ENCODE results near the gene SNX8. TPM values are rescaled to one million over a fixed set of nuclear protein-coding genes. Genes with fewer than 3 reads are reported as not detected.

Gene SNX8
- total and polyA plus RNA-seq, 7 experiments from 2014 or later: 4.7 to 31.5 (median 9.4) TPM

GRCh38 chr7:2251841-2252771 is 62.1 kb downstream of the SNX8 start:
- Histone ChIP-seq H3K36me3 (ENCODE audit: control insufficient read depth in 2 of 3, insufficient read depth in 3 of 3, low read length in 3 of 3) (peaks cover 0 to 13% (median 0%) of the 10 kb centered on the region in 3 experiments), H3K27me3 (ENCODE audit: control insufficient read depth in 2 of 2, insufficient read depth in 2 of 2, low read length in 2 of 2) (no peaks in the 10 kb centered on the region), H3K27ac (ENCODE audit: low read depth, low read length) (no peak overlapping the region), H3K9me3 (ENCODE audit: control insufficient read depth in 2 of 3, low read length in 3 of 3) (no peaks in the 10 kb centered on the region), H3K4me1 (ENCODE audit: control insufficient read depth in 2 of 2, insufficient read depth in 2 of 2, low read length in 2 of 2) (peaks cover 2 to 15% of the 10 kb centered on the region in 2 donors), H3K4me3 (ENCODE audit: low read length) (no peak overlapping the region)
- H3K4me1 Mint-ChIP-seq: peaks cover 7 to 27% (median 17%) of the 10 kb centered on the region in 7 donors
- H3K9me3 Mint-ChIP-seq: no peaks in the 10 kb centered on the region
- intact Hi-C loops (cut with micrococcal nuclease): no loop called here
- POLR2A ChIA-PET: no interaction called here
- no peak for DNase-seq
- H3K27ac Mint-ChIP-seq: peak overlapping the region in 3 of 9 donors; percentile 48 to 62 (median 51)
- H3K27me3 Mint-ChIP-seq: no peaks in the 10 kb centered on the region
- CTCF ChIA-PET: no interaction called here
- no peak overlapping the region for H3K4me3 Mint-ChIP-seq
- peak; percentile 53 for ATAC-seq
- peaks cover 0 to 9% (median 5%) of the 10 kb centered on the region in 5 donors for H3K36me3 Mint-ChIP-seq

- no peak overlapping the region for H3K27ac Mint-ChIP-seq
- POLR2A ChIA-PET: no interaction called here
Observed at GRCh38 chr7:2251381-2251780, 62.9 kb downstream of the SNX8 start.

GRCh38 chr7:2249744-2250323 is 64.4 kb downstream of the SNX8 start:
- POLR2A ChIA-PET: no interaction called here
- no peaks in the 10 kb centered on the region for H3K9me3 ChIP-seq (ENCODE audit: control insufficient read depth in 2 of 3, low read length in 3 of 3)
- H3K4me1 ChIP-seq (ENCODE audit: control insufficient read depth in 2 of 2, insufficient read depth in 2 of 2, low read length in 2 of 2): peaks cover 2 to 15% of the 10 kb centered on the region in 2 donors
- Mint-ChIP-seq H3K9me3 (peaks cover 0 to 2% (median 0%) of the 10 kb centered on the region in 11 donors), H3K4me1 (peaks cover 7 to 29% (median 21%) of the 10 kb centered on the region in 7 donors), H3K36me3 (peaks cover 0 to 10% (median 0%) of the 10 kb centered on the region in 5 donors), H3K4me3 (peak overlapping the region in 1 of 10 donors; percentile 38), H3K27ac (peak overlapping the region in 1 of 9 donors; percentile 67), H3K27me3 (no peaks in the 10 kb centered on the region)
- no peaks in the 10 kb centered on the region for H3K27me3 ChIP-seq (ENCODE audit: control insufficient read depth in 2 of 2, insufficient read depth in 2 of 2, low read length in 2 of 2)
- ATAC-seq: no peak
- H3K27ac ChIP-seq (ENCODE audit: low read depth, low read length): no peak overlapping the region
- intact Hi-C loops (cut with micrococcal nuclease): loop anchor here in 1 of 2 donors (10.0 kb wide), 1 partner anchor 305 kb away; no protein-coding TSS in a partner anchor
- CTCF ChIA-PET: no interaction called here
- peaks cover 0 to 10% (median 0%) of the 10 kb centered on the region in 3 experiments for H3K36me3 ChIP-seq (ENCODE audit: control insufficient read depth in 2 of 3, insufficient read depth in 3 of 3, low read length in 3 of 3)
- no peak overlapping the region for H3K4me3 ChIP-seq (ENCODE audit: low read length)
- DNase-seq: no peak

More at GRCh38 chr7:2251381-2251780, 62.9 kb downstream of the SNX8 start:
- Mint-ChIP-seq H3K4me3 (no peak overlapping the region), H3K27me3 (no peaks in the 10 kb centered on the region), H3K9me3 (no peaks in the 10 kb centered on the region), H3K4me1 (peaks cover 7 to 27% (median 17%) of the 10 kb centered on the region in 7 donors), H3K36me3 (peaks cover 0 to 6% (median 5%) of the 10 kb centered on the region in 5 donors)
- Histone ChIP-seq H3K36me3 (ENCODE audit: control insufficient read depth in 2 of 3, insufficient read depth in 3 of 3, low read length in 3 of 3) (peaks cover 0 to 12% (median 0%) of the 10 kb centered on the region in 3 experiments), H3K27ac (ENCODE audit: low read depth, low read length) (no peak overlapping the region), H3K4me3 (ENCODE audit: low read length) (no peak overlapping the region), H3K27me3 (ENCODE audit: control insufficient read depth in 2 of 2, insufficient read depth in 2 of 2, low read length in 2 of 2) (no peaks in the 10 kb centered on the region), H3K4me1 (ENCODE audit: control insufficient read depth in 2 of 2, insufficient read depth in 2 of 2, low read length in 2 of 2) (peaks cover 2 to 15% of the 10 kb centered on the region in 2 donors), H3K9me3 (ENCODE audit: control insufficient read depth in 2 of 3, low read length in 3 of 3) (no peaks in the 10 kb centered on the region)
- no peak for DNase-seq
- intact Hi-C loops (cut with micrococcal nuclease): no loop called here
- CTCF ChIA-PET: no interaction called here
- ATAC-seq: no peak

GRCh38 chr7:2248984-2249694 is 65.1 kb downstream of the SNX8 start:
- H3K36me3 ChIP-seq (ENCODE audit: control insufficient read depth in 2 of 3, insufficient read depth in 3 of 3, low read length in 3 of 3): peaks cover 0 to 6% (median 0%) of the 10 kb centered on the region in 3 experiments
- peaks cover 2 to 15% of the 10 kb centered on the region in 2 donors for H3K4me1 ChIP-seq (ENCODE audit: control insufficient read depth in 2 of 2, insufficient read depth in 2 of 2, low read length in 2 of 2)
- H3K27ac ChIP-seq (ENCODE audit: low read depth, low read length): no peak overlapping the region
- Mint-ChIP-seq H3K27me3 (no peaks in the 10 kb centered on the region), H3K9me3 (peaks cover 0 to 2% (median 0%) of the 10 kb centered on the region in 11 donors), H3K27ac (peak overlapping the region in 7 of 9 donors; percentile 38 to 81 (median 62)), H3K36me3 (peaks cover 0 to 10% (median 0%) of the 10 kb centered on the region in 5 donors), H3K4me1 (peaks cover 7 to 31% (median 21%) of the 10 kb centered on the region in 7 donors), H3K4me3 (peak overlapping the region in 6 of 10 donors; percentile 38 to 75 (median 54))
- H3K4me3 ChIP-seq (ENCODE audit: low read length): no peak overlapping the region
- POLR2A ChIA-PET: no interaction called here
- no peaks in the 10 kb centered on the region for H3K9me3 ChIP-seq (ENCODE audit: control insufficient read depth in 2 of 3, low read length in 3 of 3)
- ATAC-seq (peak; percentile 63), DNase-seq (peak in 1 of 9 donors; percentile 47)
- no peaks in the 10 kb centered on the region for H3K27me3 ChIP-seq (ENCODE audit: control insufficient read depth in 2 of 2, insufficient read depth in 2 of 2, low read length in 2 of 2)
- CTCF ChIA-PET: interaction anchor here (0.6 to 0.7 kb wide), 2 partner anchors 12 to 210 kb away, joined by 3 to 7 read pairs; no protein-coding TSS in a partner anchor
- intact Hi-C loops (cut with micrococcal nuclease): loop anchor here in 1 of 2 donors (10.0 kb wide), 1 partner anchor 304 kb away; no protein-coding TSS in a partner anchor

GRCh38 chr7:2247141-2247995 is 66.9 kb downstream of the SNX8 start:
- DNase-seq (peak in 1 of 9 donors; percentile 45), ATAC-seq (peak; percentile 32)
- peak overlapping the region in 1 of 9 donors; percentile 76 for H3K27ac Mint-ChIP-seq
- peaks cover 0 to 2% (median 0%) of the 10 kb centered on the region in 11 donors for H3K9me3 Mint-ChIP-seq
- intact Hi-C loops (cut with micrococcal nuclease): loop anchor here in 1 of 2 donors (10.0 kb wide), 1 partner anchor 303 kb away; no protein-coding TSS in a partner anchor
- H3K4me3 Mint-ChIP-seq: no peak overlapping the region
- ChIA-PET POLR2A (no interaction called here), CTCF (no interaction called here)
- peaks cover 0 to 4% (median 0%) of the 10 kb centered on the region in 3 experiments for H3K36me3 ChIP-seq (ENCODE audit: control insufficient read depth in 2 of 3, insufficient read depth in 3 of 3, low read length in 3 of 3)
- H3K36me3 Mint-ChIP-seq: peaks cover 0 to 10% (median 0%) of the 10 kb centered on the region in 5 donors
- no peaks in the 10 kb centered on the region for H3K27me3 ChIP-seq (ENCODE audit: control insufficient read depth in 2 of 2, insufficient read depth in 2 of 2, low read length in 2 of 2)
- H3K4me1 ChIP-seq (ENCODE audit: control insufficient read depth in 2 of 2, insufficient read depth in 2 of 2, low read length in 2 of 2): peaks cover 4 to 15% of the 10 kb centered on the region in 2 donors
- H3K27me3 Mint-ChIP-seq: no peaks in the 10 kb centered on the region
- H3K4me3 ChIP-seq (ENCODE audit: low read length): no peak overlapping the region
- no peak overlapping the region for H3K27ac ChIP-seq (ENCODE audit: low read depth, low read length)
- no peaks in the 10 kb centered on the region for H3K9me3 ChIP-seq (ENCODE audit: control insufficient read depth in 2 of 3, low read length in 3 of 3)
- H3K4me1 Mint-ChIP-seq: peaks cover 7 to 38% (median 26%) of the 10 kb centered on the region in 7 donors
